Trophoblast cell (in vitro differentiated cells and primary cell): ENCODE results near the gene FMOD.

Source experiments
- DNase-seq, 2 donors: peaks; one replicate each; pipeline ENCODE4 v3.0.0-alpha.2; 2016
- H2AFZ ChIP-seq: 2 replicates; pipeline ENCODE4 v1.6.1; 2013; ENCODE audit warnings: low read length, moderate library complexity, mild to moderate bottlenecking; ENCODE audit not compliant: insufficient read depth, poor library complexity
- H2AK5ac ChIP-seq: 2 replicates; pipeline ENCODE4 v1.6.1; 2013; ENCODE audit warnings: mild to moderate bottlenecking, low read length
- H2BK120ac ChIP-seq: 2 replicates; pipeline ENCODE4 v1.6.1; 2013; ENCODE audit warnings: low read length, mild to moderate bottlenecking, moderate library complexity; ENCODE audit not compliant: insufficient read depth, poor library complexity
- H2BK12ac ChIP-seq: 2 replicates; pipeline ENCODE4 v1.6.1; 2013; ENCODE audit warnings: mild to moderate bottlenecking, low read length, moderate library complexity
- H2BK5ac ChIP-seq: 2 replicates; pipeline ENCODE4 v1.6.1; 2013; ENCODE audit warnings: low read length, low read depth, moderate library complexity, mild to moderate bottlenecking; ENCODE audit not compliant: poor library complexity
- H3K14ac ChIP-seq: 2 replicates; pipeline ENCODE4 v1.6.1; 2013; ENCODE audit warnings: mild to moderate bottlenecking, low read length
- H3K18ac ChIP-seq: 2 replicates; pipeline ENCODE4 v1.6.1; 2013; ENCODE audit warnings: mild to moderate bottlenecking, low read length
- H3K23ac ChIP-seq: 2 replicates; pipeline ENCODE4 v1.6.1; 2013; ENCODE audit warnings: low read length
- H3K27ac ChIP-seq: 2 replicates; pipeline ENCODE4 v1.5.1; 2013; ENCODE audit warnings: low read depth, mild to moderate bottlenecking, inconsistent platforms, low read length, moderate library complexity
- H3K27me3 ChIP-seq: 2 replicates; pipeline ENCODE4 v1.6.1; 2013; ENCODE audit warnings: inconsistent platforms, mild to moderate bottlenecking, low read length, moderate library complexity; ENCODE audit not compliant: insufficient read depth
- H3K36me3 ChIP-seq, 2 experiments: 1 replicate in 1 of 2; 2 replicates in 1 of 2; pipeline ENCODE4 v1.6.1; 2013; ENCODE audit warnings: low read length in 2 of 2, mild to moderate bottlenecking in 2 of 2, moderate library complexity in 1 of 2; ENCODE audit not compliant: insufficient read depth in 2 of 2, control insufficient read depth in 1 of 2
- H3K4ac ChIP-seq: 2 replicates; pipeline ENCODE4 v1.6.1; 2013; ENCODE audit warnings: low read depth, mild to moderate bottlenecking, low read length, moderate library complexity
- H3K4me1 ChIP-seq, 2 experiments: 1 replicate in 1 of 2; 2 replicates in 1 of 2; pipeline ENCODE4 v1.6.1; 2013; ENCODE audit warnings: low read length in 2 of 2, mild to moderate bottlenecking in 2 of 2, moderate library complexity in 1 of 2; ENCODE audit not compliant: insufficient read depth in 2 of 2, control insufficient read depth in 1 of 2
- H3K4me2 ChIP-seq: 2 replicates; pipeline ENCODE4 v1.6.1; 2013; ENCODE audit warnings: inconsistent platforms, mild to moderate bottlenecking, low read length, moderate library complexity
- H3K4me3 ChIP-seq: 2 replicates; pipeline ENCODE4 v1.5.1; 2013; ENCODE audit warnings: mild to moderate bottlenecking, low read depth, low read length, inconsistent platforms
- H3K79me1 ChIP-seq: one replicate; pipeline ENCODE4 v1.6.1; 2013; ENCODE audit warnings: low read length
- H3K79me2 ChIP-seq: 2 replicates; pipeline ENCODE4 v1.6.1; 2013; ENCODE audit warnings: low read length, mild to moderate bottlenecking; ENCODE audit not compliant: control insufficient read depth, insufficient read depth, poor library complexity
- H3K9ac ChIP-seq: 2 replicates; pipeline ENCODE4 v1.6.1; 2013; ENCODE audit warnings: mild to moderate bottlenecking, low read length
- H3K9me3 ChIP-seq: 2 replicates; pipeline ENCODE4 v1.6.1; 2013; ENCODE audit warnings: low read depth, mild to moderate bottlenecking, control low read depth, inconsistent platforms, low read length; ENCODE audit not compliant: insufficient read depth
- H4K12ac ChIP-seq: 2 replicates; pipeline ENCODE4 v1.6.1; 2013; ENCODE audit warnings: low read depth, mild to moderate bottlenecking, low read length, moderate library complexity
- H4K8ac ChIP-seq: 2 replicates; pipeline ENCODE4 v1.6.1; 2013; ENCODE audit warnings: low read depth, mild to moderate bottlenecking, low read length, moderate library complexity
- H4K91ac ChIP-seq: one replicate; pipeline ENCODE4 v1.6.1; 2013; ENCODE audit warnings: low read depth, mild to moderate bottlenecking, low read length, moderate library complexity
- WGBS: extraction: QIAGEN DNeasy Blood & Tissue Kit; methylation state at CpG from one replicate; pipeline ENCODE4 v1.1.7; 2013; ENCODE audit warnings: missing lambda C conversion rate; ENCODE audit not compliant: insufficient read length, insufficient coverage; ENCODE audit errors: extremely low coverage; 5-methylcytosine and 5-hydroxymethylcytosine counted together

FMOD gene

DNA sequence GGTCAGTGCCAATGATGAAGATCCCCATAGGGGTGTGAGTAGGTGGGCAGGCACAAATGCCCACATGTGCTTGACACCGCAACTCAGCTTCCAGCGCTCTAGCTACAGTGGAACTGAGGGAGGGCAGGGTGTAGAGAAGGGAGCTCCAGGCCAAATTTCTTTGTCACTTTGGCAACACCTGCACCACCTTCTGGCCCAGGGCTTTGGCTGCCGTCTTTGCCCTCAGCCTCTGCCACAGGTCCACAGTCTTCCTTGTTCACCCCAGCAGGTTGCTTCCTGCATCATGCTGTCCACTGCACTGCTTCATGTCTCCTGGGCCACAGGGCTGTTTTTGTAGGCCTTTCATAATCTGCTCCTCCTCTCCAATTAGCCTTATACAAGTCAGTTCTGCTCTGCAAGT, 20.4 kb upstream of the FMOD start:
- Histone ChIP-seq H2BK12ac (no peak overlapping the region), H4K91ac (no peak overlapping the region), H4K8ac (no peak overlapping the region), H3K4me2 (no peak overlapping the region), H2AK5ac (no peak overlapping the region), H2BK5ac (no peak overlapping the region), H3K18ac (no peak overlapping the region), H3K79me1 (no peaks in the 10 kb centered on the region), H3K14ac (no peak overlapping the region), H3K36me3 (no peaks in the 10 kb centered on the region), H3K4me3 (no peak overlapping the region), H3K27ac (no peak overlapping the region), H3K9me3 (no peaks in the 10 kb centered on the region), H4K12ac (no peak overlapping the region), H2AFZ (no peak overlapping the region), H3K27me3 (no peaks in the 10 kb centered on the region), H2BK120ac (no peak overlapping the region), H3K4me1 (no peaks in the 10 kb centered on the region), H3K79me2 (no peaks in the 10 kb centered on the region), H3K9ac (no peak overlapping the region), H3K23ac (no peak overlapping the region), H3K4ac (no peak overlapping the region)
- WGBS: no CpG with 5 or more reads among the region's 3 CpGs
- no peak for DNase-seq

DNA sequence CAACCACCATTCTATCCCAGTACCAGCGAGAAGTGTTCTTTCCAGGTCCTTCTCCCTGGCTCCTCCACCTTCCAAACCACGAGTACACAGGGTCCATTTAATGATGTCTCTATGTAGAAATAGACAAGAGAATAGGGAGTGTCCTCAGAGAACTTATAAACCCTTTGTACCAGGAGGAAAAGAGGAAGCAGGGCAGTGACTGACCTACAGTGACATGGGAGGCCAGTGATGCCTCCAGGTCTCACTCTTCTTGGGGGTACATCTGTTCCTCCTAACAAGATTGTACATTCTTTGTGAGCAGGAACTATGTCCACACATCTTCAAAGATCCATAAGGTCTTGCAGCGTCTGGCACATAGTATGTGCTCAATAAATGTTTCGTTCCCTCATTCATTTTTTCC, 18.7 kb upstream of the FMOD start:
- H3K4me2 ChIP-seq: no peak overlapping the region
- DNase-seq: no peak
- H3K79me2 ChIP-seq: no peaks in the 10 kb centered on the region
- no peak overlapping the region for H4K12ac ChIP-seq
- H3K36me3 ChIP-seq: no peaks in the 10 kb centered on the region
- WGBS: no CpG with 5 or more reads among the region's 4 CpGs
- no peak overlapping the region for H3K18ac ChIP-seq
- no peak overlapping the region for H3K14ac ChIP-seq
- no peak overlapping the region for H4K8ac ChIP-seq
- no peaks in the 10 kb centered on the region for H3K4me1 ChIP-seq
- H3K23ac ChIP-seq: no peak overlapping the region
- H2AK5ac ChIP-seq: no peak overlapping the region
- H2AFZ ChIP-seq: no peak overlapping the region
- no peak overlapping the region for H3K27ac ChIP-seq
- H3K79me1 ChIP-seq: no peaks in the 10 kb centered on the region
- H2BK12ac ChIP-seq: no peak overlapping the region
- H3K4ac ChIP-seq: no peak overlapping the region
- no peak overlapping the region for H2BK5ac ChIP-seq
- no peak overlapping the region for H3K4me3 ChIP-seq
- no peaks in the 10 kb centered on the region for H3K9me3 ChIP-seq
- no peak overlapping the region for H4K91ac ChIP-seq
- H2BK120ac ChIP-seq: no peak overlapping the region
- no peak overlapping the region for H3K9ac ChIP-seq
- H3K27me3 ChIP-seq: no peaks in the 10 kb centered on the region

DNA sequence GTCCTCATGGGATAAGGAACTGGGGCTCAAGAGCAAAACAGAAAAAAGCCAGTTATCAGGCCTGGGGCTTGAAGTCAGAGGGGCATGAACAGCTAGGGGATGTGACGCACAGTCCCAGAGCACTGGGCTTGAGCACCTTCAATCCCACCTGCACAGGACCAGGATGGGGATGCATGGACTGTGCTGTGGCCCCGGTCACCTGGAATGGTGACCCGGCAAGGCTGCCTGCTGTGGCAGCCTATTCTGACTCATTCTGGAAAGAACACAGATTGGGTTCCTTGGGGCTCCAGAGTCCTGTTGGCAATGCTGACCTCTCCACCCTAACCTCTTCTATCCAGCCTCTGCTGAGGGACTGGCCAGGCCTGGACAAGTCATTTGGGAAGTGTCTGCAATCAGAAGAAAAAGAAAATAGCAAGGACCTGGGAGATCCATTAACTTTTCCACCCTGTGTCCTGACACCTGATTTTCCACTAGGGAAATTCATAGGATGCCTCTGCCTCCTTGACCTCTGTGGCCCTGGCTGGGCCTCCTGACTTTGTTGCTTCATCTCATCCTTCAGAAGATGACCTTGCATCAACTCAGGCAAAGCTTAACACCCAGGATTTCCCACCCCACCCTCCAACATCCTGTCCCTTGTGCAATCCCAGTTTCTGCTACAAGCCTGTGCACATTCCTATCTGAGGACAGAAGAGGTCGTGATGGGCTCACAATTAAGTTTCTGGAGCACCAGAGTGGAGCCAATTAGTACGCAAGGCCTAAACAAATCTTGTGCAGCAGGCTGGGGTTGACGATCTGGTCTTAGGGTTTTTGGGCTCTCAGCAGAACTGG, 17.9 kb upstream of the FMOD start:
- Histone ChIP-seq H2BK12ac (no peak overlapping the region), H2BK5ac (no peak overlapping the region), H2AK5ac (no peak overlapping the region), H3K14ac (no peak overlapping the region), H4K12ac (no peak overlapping the region), H3K4me1 (peaks cover 0 to 2% of the 10 kb centered on the region in 2 experiments), H3K27ac (no peak overlapping the region), H3K23ac (no peak overlapping the region), H3K4me3 (no peak overlapping the region), H3K79me1 (no peaks in the 10 kb centered on the region), H3K4me2 (no peak overlapping the region), H3K36me3 (no peaks in the 10 kb centered on the region), H3K27me3 (no peaks in the 10 kb centered on the region), H3K9me3 (no peaks in the 10 kb centered on the region), H2AFZ (no peak overlapping the region), H2BK120ac (no peak overlapping the region), H4K91ac (no peak overlapping the region), H4K8ac (no peak overlapping the region), H3K79me2 (no peaks in the 10 kb centered on the region), H3K18ac (no peak overlapping the region), H3K4ac (no peak overlapping the region), H3K9ac (no peak overlapping the region)
- DNase-seq: no peak
- no CpG with 5 or more reads among the region's 6 CpGs for WGBS

DNA sequence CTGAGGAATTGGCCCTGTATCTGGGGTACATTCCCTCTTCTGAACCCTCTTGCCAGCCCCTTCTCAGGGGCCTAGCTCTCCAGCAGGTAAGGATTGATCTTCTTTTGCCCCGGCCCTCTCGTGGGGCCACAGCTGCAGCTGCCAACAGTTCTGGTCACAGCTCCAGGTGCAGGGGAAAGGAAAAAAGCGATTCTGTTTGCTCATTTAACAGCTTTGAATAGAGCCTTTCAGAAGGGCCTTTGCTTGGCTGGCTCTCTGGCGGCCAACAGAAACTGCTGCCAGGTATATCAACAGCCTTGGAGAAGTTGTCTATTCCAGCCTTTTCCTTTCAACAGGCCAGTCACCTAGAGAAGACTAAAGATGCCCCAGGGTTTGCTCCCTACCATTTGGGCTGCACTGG, 16.1 kb upstream of the FMOD start:
- no peak overlapping the region for H3K4ac ChIP-seq
- H3K79me1 ChIP-seq: no peaks in the 10 kb centered on the region
- no peak overlapping the region for H4K12ac ChIP-seq
- H4K91ac ChIP-seq: no peak overlapping the region
- H2AFZ ChIP-seq: no peak overlapping the region
- H3K18ac ChIP-seq: no peak overlapping the region
- H3K27me3 ChIP-seq: no peaks in the 10 kb centered on the region
- no peak overlapping the region for H3K4me2 ChIP-seq
- no peak overlapping the region for H2BK120ac ChIP-seq
- H3K14ac ChIP-seq: no peak overlapping the region
- H3K4me1 ChIP-seq: peaks cover 0 to 2% of the 10 kb centered on the region in 2 experiments
- no peak overlapping the region for H3K9ac ChIP-seq
- no peaks in the 10 kb centered on the region for H3K9me3 ChIP-seq
- no peak overlapping the region for H3K4me3 ChIP-seq
- no peaks in the 10 kb centered on the region for H3K36me3 ChIP-seq
- no peaks in the 10 kb centered on the region for H3K79me2 ChIP-seq
- H3K23ac ChIP-seq: no peak overlapping the region
- H3K27ac ChIP-seq: no peak overlapping the region
- no peak overlapping the region for H2BK12ac ChIP-seq
- no CpG with 5 or more reads among the region's 4 CpGs for WGBS
- no peak for DNase-seq
- no peak overlapping the region for H4K8ac ChIP-seq
- H2AK5ac ChIP-seq: no peak overlapping the region
- no peak overlapping the region for H2BK5ac ChIP-seq
